GM18508 (cell line): ENCODE data around the gene FAM107B.
"Not testable (repeated sequence)": the region's sequence is repeated elsewhere in the genome, so short reads cannot be mapped to it uniquely, and the experiment has no call there.

Experiments used
- ATAC-seq: cut with Tn5 transposase; IDR thresholded peaks from one replicate; pipeline ENCODE4 v1.9.1; 2021; ENCODE audit warnings: moderate number of reproducible peaks; ENCODE audit not compliant: insufficient read depth, unreplicated experiment

The FAM107B gene

DNA sequence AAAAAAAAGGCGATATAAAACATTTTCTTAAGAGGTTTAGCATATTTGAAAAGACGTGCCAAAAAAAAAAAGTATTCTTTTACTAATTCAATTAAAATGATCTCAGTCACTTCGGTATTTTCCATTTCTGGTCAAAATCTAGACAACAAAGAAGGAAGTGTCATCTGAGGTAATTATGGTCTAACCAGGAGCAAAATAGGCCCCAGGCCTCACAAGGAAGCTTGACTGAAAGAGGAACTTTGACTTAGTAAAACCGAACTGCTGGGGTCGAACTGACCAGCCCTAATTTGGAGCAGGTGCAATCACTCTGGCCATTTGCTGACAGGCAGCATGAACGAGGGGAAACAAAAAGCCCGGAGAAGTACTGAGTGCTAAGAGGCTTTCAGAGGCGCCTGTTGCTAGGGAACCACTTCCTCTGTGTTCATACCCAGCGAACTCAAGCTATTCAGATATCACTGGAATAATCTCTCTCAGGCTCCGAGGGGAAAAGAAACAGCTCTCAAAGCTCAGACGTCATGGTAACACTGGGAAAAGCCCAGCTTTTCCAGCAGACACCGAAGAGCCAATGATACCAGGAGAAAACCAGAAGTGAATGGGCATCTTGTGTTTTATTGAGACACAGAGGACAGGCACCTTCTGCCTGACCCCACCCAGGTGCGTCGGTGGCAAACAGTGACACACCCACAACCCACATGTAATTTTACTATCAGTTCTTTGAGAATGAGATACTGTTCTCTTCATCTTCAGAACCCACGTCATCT lies 126.5 kb downstream of the FAM107B start:
- peak; percentile 89 for ATAC-seq

DNA sequence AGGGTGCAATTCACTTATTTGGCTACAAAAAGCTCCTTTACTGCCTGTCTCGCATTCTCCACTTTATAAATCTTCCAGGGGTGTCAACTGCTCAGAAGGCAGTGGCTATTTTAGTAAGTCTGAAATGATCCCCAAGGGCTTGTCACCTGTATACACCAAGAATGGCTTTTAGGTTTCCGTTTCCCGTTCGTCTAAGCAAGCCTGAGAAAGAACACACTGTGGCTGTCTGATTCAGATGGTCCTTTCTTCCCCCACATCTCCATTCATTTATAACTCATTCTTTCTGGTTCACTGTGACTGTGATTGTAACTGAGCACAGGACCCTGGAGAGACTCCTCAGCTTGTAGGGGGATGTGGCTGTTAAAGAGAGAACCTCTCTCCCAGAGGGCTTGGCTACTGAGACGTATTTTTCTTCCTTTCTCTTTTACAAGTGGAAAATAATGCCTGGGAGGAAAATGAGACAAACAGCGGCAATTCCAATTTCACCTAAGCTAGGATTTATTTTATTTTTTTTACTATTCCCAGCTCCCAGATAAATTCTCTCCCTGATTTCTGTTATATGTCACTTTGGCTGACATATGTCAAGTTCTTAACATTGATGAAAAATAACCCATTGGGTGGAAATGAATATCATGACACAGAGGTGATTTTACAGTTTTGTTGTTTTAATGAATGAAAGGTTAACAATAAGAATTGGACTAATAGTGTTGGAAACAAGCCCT lies 129.3 kb downstream of the FAM107B start:
- no peak for ATAC-seq

DNA sequence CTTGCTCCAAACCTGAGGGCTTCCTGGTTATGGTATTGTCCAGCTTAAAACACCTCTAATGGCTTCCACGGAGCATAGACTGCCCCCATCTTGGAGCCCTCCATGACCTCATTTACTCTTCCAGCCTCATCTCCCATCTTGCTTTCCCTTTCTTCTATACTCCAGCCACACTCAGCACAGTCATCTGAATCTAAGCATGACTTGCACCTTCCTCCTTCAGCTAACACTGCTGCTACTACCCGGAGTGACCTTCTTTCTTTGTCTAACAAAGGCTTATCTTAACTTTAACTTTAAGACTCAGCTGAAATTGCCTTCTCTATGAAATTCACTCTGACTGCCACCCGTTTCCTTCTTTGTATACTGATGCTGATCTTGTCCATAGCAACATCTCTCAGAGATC lies 135.1 kb downstream of the FAM107B start:
- ATAC-seq, result no peak

DNA sequence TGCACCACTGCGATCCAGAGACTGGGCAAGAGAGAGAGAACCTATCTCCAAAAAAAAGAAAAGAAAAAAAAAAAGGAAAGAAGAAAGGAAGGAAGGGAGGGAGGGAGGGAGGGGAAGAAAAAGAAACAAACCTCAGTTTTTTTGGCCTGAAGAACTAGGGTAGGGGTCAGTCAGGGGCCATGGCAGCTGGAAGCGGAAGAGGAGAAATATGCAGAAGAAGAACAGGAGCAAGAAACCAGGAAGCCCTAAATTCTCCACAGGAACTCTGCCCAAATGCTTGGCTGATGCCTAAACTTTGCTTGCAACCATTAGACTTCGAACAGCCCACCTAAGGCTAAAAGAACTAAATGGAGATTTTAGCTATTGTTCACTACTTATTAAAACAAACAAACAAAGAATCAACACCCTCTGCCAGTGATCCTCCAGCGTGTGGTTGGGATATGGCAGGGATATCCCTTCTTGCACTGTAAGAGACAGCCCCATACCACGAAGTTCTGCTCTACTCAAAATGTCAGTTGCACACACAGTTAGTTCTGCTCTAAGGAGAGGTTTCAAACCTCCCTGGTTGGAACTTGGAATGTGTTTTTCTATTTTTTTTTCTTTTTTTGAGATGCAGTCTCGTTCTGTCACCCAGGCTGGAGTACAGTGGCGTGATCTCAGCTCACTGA lies 139.5 kb downstream of the FAM107B start:
- no peak for ATAC-seq

DNA sequence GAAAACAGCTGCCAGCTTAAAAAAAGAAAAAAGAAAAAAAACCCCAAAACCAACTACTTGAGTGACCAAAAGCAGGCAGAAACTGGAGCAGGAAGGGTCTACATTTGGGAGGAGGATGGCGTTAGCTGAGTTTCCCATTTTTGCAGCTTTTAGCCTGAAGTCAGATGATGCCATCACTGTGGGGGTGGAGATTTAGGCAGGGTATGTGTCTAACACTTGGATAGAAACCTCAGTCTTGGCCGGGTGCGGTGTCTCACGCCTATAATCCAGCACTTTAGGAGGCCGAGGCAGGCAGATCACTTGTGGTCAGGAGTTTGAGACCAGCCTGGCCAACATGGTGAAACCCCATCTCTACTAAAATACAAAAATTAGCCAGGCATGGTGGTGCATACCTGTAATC lies 140.1 kb downstream of the FAM107B start:
- ATAC-seq, result not testable (repeated sequence)

DNA sequence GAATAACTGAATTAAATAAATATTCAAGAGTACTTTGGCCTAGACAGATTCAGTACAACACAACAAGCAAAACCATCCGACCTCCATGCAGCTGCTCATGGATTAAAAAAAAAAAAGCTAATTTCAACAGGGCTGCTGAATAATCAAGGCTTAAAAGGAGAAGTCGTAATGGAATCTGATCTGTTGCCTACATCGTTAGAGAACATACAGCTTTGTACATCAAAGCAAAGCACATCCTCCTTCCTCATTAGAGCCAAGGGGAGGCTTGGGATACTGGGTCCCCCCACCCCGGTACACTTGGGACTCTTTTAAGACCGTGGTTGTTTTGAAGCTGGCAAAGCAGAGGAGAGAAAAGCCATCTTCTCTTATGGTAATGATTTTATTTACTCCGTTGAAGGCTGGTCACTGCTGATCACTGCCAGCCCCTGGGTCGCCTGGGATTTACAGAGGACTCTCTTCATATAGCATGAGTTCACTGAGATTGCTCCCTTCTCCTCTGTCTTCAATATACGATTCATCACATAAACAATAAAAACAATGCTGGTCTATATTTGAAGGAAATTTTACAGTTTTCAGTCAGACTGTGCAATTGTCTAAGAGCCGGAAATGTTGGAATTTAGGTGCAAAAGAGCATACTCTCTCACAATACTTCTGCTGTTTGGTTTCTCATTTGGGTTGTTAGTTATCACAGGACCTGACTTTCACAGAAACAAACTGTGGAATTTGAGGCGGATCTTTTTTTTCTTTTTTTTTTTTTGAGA lies 148.8 kb downstream of the FAM107B start:
- ATAC-seq, result no peak

DNA sequence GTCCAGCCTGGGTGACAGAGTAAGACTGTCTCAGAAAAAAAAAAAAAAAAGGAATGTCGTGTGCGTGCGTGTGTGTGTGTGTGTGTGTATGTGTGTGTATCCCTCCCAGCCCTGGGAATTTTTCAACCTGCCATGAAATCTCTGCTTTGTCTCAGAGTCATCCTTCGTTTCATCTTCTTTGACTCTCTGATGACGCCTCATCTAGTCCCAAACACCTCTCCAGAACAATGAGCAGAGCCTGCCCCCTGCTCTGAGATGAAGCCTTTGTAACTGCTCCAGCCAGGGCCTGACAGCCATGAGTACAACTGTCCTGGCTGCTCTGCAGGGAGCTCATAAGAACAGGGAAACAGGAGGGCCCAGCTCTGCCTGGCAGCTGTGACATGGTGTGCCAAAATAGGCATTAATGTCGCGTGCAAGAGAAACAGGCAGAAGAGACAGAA lies 149.5 kb downstream of the FAM107B start:
- no peak for ATAC-seq

DNA sequence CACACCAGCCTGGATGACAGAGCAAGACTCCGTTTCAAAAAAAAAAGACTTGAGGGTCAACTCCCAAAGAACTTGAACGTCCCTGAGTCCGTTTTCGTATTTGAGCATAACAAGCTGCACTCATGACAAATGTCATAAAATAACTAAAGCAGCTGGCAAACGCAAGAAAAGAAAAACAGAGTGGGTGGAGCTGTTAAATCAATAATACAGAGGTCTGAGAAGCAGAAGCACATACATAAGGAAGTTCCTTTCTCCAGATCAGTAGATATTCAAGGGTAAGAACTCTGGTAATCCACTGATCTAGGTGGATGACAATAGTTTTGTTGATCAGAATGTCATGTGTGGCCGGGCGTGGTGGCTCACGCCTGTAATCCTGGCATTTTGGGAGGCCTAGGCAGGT lies 150.1 kb downstream of the FAM107B start:
- no peak for ATAC-seq

DNA sequence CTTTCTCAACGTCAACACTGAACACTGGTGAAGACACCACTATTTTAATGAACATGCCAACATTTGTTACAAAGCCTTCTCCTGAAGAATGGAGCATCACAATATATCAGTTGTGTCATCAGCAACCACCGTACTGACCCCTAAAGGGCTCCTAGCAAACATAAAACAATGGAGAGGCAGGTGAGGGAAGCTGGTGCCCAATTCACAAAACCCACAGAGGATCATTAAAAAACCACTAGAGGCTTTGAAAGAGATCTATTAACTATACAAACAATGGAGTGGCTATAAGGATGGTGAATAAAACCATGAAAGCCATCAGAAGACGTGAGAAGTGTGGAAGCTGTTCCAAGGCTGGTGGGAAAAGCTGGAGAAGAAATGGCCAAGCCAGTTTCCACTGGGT lies 150.8 kb downstream of the FAM107B start:
- no peak for ATAC-seq

DNA sequence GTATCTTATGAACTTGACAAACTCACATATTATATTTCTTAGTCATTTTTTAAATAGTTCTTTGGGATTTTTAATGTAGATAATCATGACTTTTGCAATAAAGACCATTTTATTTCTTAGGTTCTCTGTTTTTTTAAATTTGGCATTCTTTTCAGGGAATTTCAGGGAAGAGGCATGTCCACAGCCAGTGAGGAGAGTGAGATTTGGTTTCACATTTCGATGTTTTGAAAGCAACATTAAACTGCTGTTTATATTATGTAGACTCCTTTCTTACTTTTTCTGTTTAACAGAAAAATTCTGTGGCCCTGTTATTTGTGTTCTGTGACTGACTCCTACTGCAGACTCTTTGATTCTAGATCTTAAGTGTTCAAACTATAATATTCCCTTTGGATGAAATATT lies 153.7 kb downstream of the FAM107B start:
- ATAC-seq, result no peak

DNA sequence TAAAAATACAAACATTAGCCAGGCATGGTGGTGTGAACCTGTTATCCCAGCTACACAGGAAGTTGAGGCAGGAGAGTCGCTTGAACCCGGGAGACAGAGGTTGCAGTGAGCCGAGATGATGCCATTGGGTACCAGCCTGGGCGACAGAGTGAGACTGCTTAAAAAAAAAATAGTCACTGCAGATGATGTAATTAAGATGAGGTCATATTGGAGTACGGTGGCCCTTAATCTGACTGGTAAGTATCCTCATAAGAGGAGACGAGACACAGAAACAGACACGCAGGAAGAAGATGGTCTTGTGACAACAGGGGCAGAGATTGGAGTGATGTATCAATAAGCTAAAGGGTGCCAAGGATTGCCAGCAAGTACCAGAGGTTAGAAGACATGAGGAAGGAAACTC lies 156.0 kb downstream of the FAM107B start:
- ATAC-seq, result no peak

DNA sequence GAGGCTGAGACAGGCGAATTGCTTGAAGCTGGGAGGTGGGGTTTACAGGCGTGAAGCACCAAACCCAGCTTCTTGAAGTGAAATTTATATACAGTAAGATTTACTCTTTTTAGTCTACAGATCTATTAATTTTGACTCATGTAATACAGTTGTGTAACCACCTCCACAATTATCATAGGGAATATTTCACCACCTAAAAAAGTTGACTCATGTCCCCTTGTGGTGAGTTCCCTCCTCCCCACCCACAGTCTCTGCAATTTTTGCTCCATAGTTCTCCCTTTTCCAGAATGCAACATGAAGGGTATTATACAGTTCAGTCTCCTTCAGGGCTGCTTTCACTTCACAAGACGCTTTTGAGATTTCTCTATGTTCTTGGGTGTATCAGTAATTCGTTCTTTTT lies 156.8 kb downstream of the FAM107B start:
- ATAC-seq, result no peak

DNA sequence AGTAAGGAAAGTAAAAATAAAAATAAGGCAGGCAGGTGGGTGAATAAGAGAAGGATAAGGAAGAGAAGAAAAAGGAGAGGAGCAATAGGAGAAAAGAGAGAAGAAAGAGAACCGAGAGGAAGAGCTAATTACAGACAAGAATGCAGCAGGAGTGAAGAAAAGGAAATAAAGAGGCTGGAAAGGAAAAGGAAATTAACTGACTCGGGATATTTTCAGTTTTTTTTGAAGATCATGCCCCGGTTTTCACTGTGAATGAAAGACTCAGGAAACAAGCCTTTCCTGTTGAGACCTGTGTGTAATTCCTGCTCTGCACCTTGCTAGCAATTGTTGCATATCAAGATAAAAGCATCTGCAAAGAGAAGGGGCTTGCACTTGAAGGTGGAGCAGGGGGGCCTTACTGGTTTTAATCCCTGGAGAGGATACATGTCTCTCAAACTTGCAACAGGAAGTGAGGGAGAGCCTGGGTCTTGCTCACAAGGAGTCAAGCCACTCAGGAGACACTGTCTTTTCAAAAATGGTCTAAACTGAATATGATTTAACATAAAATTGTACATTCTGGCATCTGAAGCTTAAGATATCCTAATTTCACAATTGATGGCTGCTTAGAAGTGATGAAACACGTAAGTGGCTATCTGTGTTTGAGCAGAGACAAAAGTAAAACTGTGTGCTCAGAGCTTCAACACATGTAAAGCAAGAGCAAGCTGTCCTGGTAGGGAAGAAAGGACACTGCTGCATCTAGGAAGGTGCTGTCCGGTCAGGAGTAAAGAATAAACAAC lies 157.6 kb downstream of the FAM107B start:
- ATAC-seq, result no peak

DNA sequence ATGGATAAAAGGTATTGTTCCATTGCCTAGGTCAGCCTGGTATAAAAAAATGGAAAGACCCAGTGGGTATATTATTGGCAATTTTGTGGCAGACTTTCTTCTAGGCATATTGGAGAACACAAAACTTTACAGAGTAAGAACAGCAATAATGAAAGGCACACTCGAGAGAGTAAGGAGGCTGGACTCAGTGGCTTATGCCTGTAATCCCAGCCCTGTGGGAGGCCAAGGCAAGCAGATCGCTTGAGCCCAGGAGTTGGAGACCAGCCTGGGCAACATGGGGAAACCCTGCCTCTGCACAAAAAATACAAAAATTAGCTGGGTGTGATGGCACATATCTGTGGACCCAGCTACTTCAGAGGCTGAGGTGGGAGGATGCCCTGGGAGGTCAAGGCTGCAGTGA lies 158.2 kb downstream of the FAM107B start:
- ATAC-seq, result no peak

DNA sequence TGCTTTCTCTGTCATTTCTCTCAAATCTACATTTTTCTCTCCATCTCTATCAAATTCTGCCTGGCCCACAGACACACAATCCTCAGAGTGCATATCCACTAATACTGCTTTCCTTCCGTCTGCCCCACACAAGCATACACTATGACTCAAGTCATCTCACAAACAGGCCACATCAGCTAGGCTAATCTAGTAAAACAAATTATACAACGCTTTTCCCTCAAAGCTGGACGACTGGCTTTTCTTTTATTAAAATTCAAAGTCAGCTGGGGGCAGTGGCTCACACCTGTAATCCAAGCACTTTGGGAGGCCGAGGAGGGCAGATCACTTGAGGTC lies 161.1 kb downstream of the FAM107B start:
- ATAC-seq, result no peak

DNA sequence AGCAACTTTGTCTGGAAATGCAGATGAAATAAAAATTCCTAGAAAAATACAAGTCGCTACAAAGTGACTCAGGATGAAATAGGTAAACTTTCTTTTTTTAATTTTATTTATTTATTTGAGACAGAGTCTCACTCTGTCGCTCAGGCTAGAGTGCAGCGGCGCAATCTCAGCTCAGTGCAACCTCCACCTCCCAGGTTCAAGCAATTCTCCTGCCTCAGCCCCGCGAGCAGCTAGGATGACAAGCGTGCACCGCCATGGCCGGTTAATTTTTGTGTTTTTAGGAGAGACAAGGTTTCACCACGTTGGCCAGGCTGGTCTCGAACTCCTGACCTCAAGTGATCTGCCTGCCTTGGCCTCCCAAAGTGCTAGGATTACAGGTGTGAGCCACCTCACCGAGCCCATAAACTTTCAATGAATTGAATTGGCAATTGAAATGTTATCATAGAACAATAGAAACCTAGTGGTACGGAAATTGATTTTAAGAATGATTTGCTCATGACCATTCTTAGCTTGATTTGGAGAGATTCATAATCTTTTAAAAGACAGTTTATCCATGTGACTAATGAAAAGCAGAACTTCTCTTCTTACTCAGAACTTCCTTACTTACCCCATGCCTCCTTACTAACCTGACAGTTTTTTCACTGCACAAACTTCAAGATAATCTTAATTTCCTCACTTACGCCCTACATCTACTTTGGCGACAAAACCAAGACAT lies 161.7 kb downstream of the FAM107B start:
- no peak for ATAC-seq

DNA sequence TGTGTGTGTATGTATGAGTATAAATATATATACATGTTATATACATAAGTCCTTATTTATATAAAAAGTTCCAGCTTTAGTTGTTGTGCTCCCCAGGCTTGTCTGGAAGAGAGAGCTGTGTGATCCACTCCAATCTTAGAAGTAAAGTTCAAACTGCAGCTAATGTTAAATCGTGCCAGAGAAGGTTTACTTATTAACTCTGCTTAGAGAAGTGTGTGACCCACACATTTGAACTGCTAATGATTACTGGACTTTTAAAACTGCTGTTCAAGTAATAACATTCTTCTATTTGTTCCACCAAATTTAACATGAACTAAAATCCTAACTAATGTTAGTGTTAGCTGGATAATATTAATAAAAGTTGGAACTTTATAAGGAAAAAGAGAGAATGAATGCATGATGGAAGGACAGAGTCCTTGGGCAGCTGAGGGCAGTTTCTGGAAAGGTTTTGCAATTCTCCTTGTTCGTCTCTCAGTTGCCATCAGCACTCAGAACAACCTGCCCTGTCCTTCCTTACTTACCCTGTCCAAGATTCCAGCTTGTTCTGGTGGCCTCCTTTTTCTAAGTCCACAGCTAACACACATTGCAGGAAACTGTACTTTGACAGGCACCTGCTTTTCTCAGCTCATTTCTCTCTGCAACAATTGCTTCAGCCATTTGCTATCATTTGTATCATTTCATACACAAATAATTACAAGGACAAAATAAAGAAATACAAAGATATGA lies 162.6 kb downstream of the FAM107B start:
- ATAC-seq, result no peak

DNA sequence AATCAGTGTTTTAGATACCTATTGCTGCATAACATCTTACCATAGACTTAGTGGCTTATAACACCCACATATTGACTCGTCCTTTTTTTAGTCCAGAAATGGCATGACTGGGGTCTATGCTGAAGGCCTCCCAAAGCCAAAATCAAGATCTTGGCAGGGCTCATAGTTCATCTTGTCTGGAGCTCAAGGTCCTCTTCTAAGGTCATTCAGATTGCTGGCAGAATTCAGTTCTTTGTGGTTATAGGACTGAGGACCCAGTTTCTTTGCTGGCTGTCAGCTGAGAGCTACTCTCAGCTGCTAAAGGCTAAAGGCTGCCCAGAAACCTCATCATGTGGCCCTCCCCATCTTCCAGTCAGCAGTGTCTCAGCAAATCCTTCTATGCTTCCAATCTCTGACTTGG lies 165.5 kb downstream of the FAM107B start:
- no peak for ATAC-seq
